ENCODE results near the gene SLFN14.
"Not testable (repeated sequence)": the region's sequence is repeated elsewhere in the genome, so short reads cannot be mapped to it uniquely, and the experiment has no call there.

SLFN14 gene

DNA sequence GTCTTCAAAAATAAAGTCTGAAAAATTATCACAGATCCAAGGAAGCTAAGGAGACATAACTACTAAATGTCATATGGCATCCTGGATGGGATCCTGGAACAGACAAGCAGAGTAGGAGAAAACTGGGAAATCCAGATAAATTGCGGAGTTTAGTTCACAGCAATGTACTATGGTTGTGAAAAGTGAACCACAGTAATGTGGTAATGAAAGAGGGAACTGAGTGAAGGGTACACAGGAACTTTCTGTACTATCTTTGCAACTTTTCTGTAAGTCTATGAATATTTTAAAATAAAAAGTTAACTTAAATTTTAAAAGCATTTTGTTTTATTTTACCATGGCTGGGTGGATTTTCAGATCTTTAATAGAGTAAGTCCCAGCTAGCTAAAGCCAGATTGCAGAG lies 39.5 kb downstream of the SLFN14 start:
- no peak overlapping the region for H3K4me3 ChIP-seq (ENCODE audit: low read length)
- peaks cover 8% of the 10 kb centered on the region for H3K27me3 ChIP-seq (replicated peaks; ENCODE audit: control insufficient read depth, insufficient read depth, low read length)
- no peaks in the 10 kb centered on the region for H3K9me3 ChIP-seq (ENCODE audit: control insufficient read depth, low read length)
- H3K4me1 ChIP-seq (ENCODE audit: control insufficient read depth, insufficient read depth, low read length): no peaks in the 10 kb centered on the region
- H3K36me3 ChIP-seq (ENCODE audit: control insufficient read depth, insufficient read depth, low read length, severe bottlenecking): no peaks in the 10 kb centered on the region
- DNase-seq (ENCODE audit: low read depth): no peak
- no peak overlapping the region for H3K9ac ChIP-seq (ENCODE audit: low read length)

DNA sequence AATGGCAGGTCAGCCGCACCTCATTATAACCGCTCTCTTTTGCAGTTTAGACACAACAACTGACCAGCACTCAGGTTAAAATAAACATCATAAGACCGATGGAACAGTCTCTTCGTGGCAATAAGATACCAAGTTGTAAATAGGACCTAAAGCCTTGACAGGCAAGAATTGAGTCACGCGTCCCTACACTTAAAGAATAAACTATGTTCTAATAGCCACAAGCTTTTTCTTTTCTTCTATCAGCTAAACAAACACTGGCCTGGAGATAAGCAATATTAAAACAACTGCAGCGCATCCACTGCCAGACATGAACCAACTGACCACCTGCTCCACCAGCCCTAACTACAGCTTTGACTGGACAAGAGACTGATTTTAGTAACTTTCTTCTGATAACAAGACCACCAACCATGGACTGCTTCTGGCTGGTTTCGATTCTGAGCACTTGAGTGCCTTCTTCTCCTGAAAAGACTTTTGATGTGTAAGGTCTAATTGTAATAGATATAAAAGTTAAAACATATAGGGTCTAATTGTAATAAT lies 40.6 kb downstream of the SLFN14 start:
- H3K9ac ChIP-seq (ENCODE audit: low read length): no peak overlapping the region
- no peak overlapping the region for H3K4me3 ChIP-seq (ENCODE audit: low read length)
- peaks cover 12% of the 10 kb centered on the region for H3K27me3 ChIP-seq (replicated peaks; ENCODE audit: control insufficient read depth, insufficient read depth, low read length)
- no peak for DNase-seq (ENCODE audit: low read depth)
- H3K4me1 ChIP-seq (ENCODE audit: control insufficient read depth, insufficient read depth, low read length): no peaks in the 10 kb centered on the region
- H3K36me3 ChIP-seq (ENCODE audit: control insufficient read depth, insufficient read depth, low read length, severe bottlenecking): no peaks in the 10 kb centered on the region
- H3K9me3 ChIP-seq (ENCODE audit: control insufficient read depth, low read length): no peaks in the 10 kb centered on the region

DNA sequence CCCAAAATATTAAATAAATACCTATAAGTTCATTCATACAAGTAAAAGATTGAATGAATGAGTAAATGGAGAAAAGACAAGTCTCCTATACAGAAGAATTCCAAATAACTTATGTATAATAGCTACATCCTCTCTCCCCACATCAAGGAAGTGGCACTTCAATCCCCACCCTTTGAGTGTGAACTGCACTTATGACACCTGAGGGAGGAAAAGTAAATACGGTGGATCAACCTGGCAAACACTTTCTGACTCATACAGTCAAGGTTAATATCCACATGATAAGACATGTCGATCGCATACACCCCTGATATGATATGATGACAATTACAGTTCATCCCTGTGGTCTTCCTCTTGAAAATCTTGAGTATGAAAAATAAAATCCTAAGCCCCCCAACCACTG lies 41.2 kb downstream of the SLFN14 start:
- H3K27me3 ChIP-seq (replicated peaks; ENCODE audit: control insufficient read depth, insufficient read depth, low read length): peaks cover 17% of the 10 kb centered on the region
- H3K9ac ChIP-seq (ENCODE audit: low read length): no peak overlapping the region
- H3K36me3 ChIP-seq (ENCODE audit: control insufficient read depth, insufficient read depth, low read length, severe bottlenecking): no peaks in the 10 kb centered on the region
- H3K4me1 ChIP-seq (ENCODE audit: control insufficient read depth, insufficient read depth, low read length): no peaks in the 10 kb centered on the region
- H3K4me3 ChIP-seq (ENCODE audit: low read length): no peak overlapping the region
- no peak for DNase-seq (ENCODE audit: low read depth)
- no peaks in the 10 kb centered on the region for H3K9me3 ChIP-seq (ENCODE audit: control insufficient read depth, low read length)

DNA sequence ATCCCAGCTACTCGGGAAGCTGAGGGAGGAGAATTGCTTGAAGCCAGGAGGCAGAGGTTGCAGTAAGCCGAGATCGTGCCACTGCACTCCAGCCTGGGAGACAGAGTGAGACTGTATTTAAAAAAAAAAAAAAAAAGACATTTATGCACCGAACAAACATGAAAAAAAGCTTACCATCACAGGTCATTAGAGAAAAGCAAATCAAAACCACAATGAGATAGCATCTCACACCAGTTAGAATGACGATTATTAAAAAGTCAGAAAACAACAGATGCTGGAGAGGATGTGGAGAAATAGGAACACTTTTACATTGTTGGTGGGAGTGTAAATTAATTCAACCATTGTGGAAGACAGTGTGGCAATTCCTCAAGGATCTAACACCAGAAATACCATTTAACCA lies 42.2 kb downstream of the SLFN14 start:
- H3K36me3 ChIP-seq (ENCODE audit: control insufficient read depth, insufficient read depth, low read length, severe bottlenecking); H3K9ac ChIP-seq (ENCODE audit: low read length); H3K9me3 ChIP-seq (ENCODE audit: control insufficient read depth, low read length); H3K4me1 ChIP-seq (ENCODE audit: control insufficient read depth, insufficient read depth, low read length); DNase-seq (ENCODE audit: low read depth); H3K4me3 ChIP-seq (ENCODE audit: low read length): not testable (repeated sequence)
- H3K27me3 ChIP-seq (replicated peaks; ENCODE audit: control insufficient read depth, insufficient read depth, low read length): peaks cover 15% of the 10 kb centered on the region

DNA sequence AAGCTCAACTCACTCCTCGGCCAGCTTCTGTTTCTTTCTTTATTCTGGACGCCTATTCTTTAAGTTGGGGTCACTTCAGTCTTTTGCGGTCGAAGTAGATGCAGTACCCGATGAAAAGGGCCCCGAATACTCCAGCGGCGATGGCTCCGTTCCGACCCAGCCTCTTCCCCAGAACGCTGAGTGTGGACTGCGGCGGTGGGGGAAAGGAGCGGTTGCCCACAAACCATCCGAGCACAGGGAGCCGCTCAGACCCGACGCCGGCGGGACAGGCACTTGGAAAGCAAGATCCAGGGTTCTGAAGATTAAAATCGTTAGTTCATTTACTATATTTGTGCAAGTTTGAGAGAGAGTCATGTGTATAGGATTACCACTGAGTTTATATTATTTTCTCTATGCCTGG lies 45.6 kb downstream of the SLFN14 start:
- H3K4me1 ChIP-seq (ENCODE audit: control insufficient read depth, insufficient read depth, low read length): no peaks in the 10 kb centered on the region
- H3K36me3 ChIP-seq (ENCODE audit: control insufficient read depth, insufficient read depth, low read length, severe bottlenecking): no peaks in the 10 kb centered on the region
- no peaks in the 10 kb centered on the region for H3K9me3 ChIP-seq (ENCODE audit: control insufficient read depth, low read length)
- no peak overlapping the region for H3K4me3 ChIP-seq (ENCODE audit: low read length)
- no peak for DNase-seq (ENCODE audit: low read depth)
- no peak overlapping the region for H3K9ac ChIP-seq (ENCODE audit: low read length)
- H3K27me3 ChIP-seq (replicated peaks; ENCODE audit: control insufficient read depth, insufficient read depth, low read length): peaks cover 16% of the 10 kb centered on the region

DNA sequence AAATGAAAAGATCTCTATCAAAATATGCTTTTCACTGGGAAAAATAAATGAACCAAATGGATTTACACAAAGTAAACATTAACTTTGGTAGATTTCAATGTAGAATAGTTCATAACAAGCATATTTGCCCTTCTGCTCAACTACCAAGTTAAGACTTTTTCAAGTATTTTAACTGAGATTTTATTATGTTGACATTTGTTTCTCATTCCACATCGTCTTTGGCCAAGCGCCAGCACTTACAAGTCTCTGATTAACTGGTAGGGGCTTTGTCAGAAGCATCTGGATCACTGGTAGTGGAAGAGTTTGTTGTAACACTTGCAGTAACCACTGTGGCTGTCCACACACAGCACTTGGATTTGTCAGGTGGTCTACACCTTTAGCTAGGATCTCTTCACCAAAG lies 46.1 kb downstream of the SLFN14 start:
- no peaks in the 10 kb centered on the region for H3K4me1 ChIP-seq (ENCODE audit: control insufficient read depth, insufficient read depth, low read length)
- H3K9ac ChIP-seq (ENCODE audit: low read length): no peak overlapping the region
- H3K36me3 ChIP-seq (ENCODE audit: control insufficient read depth, insufficient read depth, low read length, severe bottlenecking): no peaks in the 10 kb centered on the region
- no peak overlapping the region for H3K4me3 ChIP-seq (ENCODE audit: low read length)
- H3K9me3 ChIP-seq (ENCODE audit: control insufficient read depth, low read length): no peaks in the 10 kb centered on the region
- H3K27me3 ChIP-seq (replicated peaks; ENCODE audit: control insufficient read depth, insufficient read depth, low read length): peaks cover 16% of the 10 kb centered on the region
- no peak for DNase-seq (ENCODE audit: low read depth)

All from adipocyte (in vitro differentiated cells).